Heart right ventricle (tissue), 16 donors: Measurements from ENCODE around the gene DOCK8. TPM values are rescaled to one million over a fixed set of nuclear protein-coding genes. Genes with fewer than 3 reads are reported as not detected.
A peak's percentile ranks its signal among the peaks of the same experiment; 100 is the strongest.
"Not testable (repeated sequence)": the region's sequence is repeated elsewhere in the genome, so short reads cannot be mapped to it uniquely, and the experiment has no call there.

Experiments
- ATAC-seq, 8 donors: fragments of 200-7000 bp; cut with Tn5 transposase; one replicate each; pipeline ENCODE4 v1.9.1; 2020; ENCODE audit warnings: mild to moderate bottlenecking in 8 of 8, moderate library complexity in 8 of 8, moderate number of reproducible peaks in 1 of 8
- DNase-seq, 2 donors: peaks; one replicate each; pipeline ENCODE4 v3.0.0-alpha.2; 2020
- H3K27ac ChIP-seq, 10 donors: fragments of 200-600 bp; sonication (generic) in 2 of 10; one replicate each; pipeline versions ENCODE4 v1.5.0 to v1.8.0; 2020 to 2022; ENCODE audit warnings: mild to moderate bottlenecking in 3 of 10
- H3K27me3 ChIP-seq, 7 donors: fragments of 200-600 bp; one replicate each; pipeline ENCODE4 v1.8.0; 2021 to 2022; ENCODE audit warnings: mild to moderate bottlenecking in 2 of 7
- H3K36me3 ChIP-seq, 9 donors: fragments of 200-600 bp; sonication (generic) in 1 of 9; one replicate each; pipeline versions ENCODE4 v1.5.0 to v1.8.0; 2020 to 2022; ENCODE audit warnings: mild to moderate bottlenecking in 2 of 9
- H3K4me1 ChIP-seq, 9 donors: fragments of 200-600 bp; sonication (generic) in 1 of 9; one replicate each; pipeline versions ENCODE4 v1.5.0 to v1.8.0; 2020 to 2022; ENCODE audit warnings: mild to moderate bottlenecking in 4 of 9
- H3K4me3 ChIP-seq, 10 donors: fragments of 200-600 bp; sonication (generic) in 2 of 10; one replicate each; pipeline versions ENCODE4 v1.5.0 to v1.8.0; 2020 to 2022; ENCODE audit warnings: mild to moderate bottlenecking in 7 of 10, moderate library complexity in 2 of 10
- H3K9me3 ChIP-seq, 11 donors: fragments of 200-600 bp in 10 of 11; sonication (generic) in 2 of 11; one replicate each; pipeline versions ENCODE4 v1.5.0 to v1.8.0; 2013 to 2022; ENCODE audit warnings: mild to moderate bottlenecking in 2 of 11, control low read depth in 1 of 11, moderate library complexity in 1 of 11
- WGBS, 2 donors: extraction: QIAGEN DNeasy Blood & Tissue Kit; methylation state at CpG; one replicate each; pipeline ENCODE4 v1.1.7; 2013; ENCODE audit warnings: inconsistent platforms in 1 of 2; 5-methylcytosine and 5-hydroxymethylcytosine counted together
- intact Hi-C, 10 donors: fragments of 100-400 bp; cut with DNase I; formaldehyde crosslinking; loops; one replicate each; pipeline versions ENCODE4 v1.11.1 to v1.14.2; 2022
- polyA plus RNA-seq, 2 donors: library from polyadenylated mRNA; stranded (reverse); fragments of 200-250 nt; gene quantifications; one replicate each; pipeline ENCODE4 v1.2.3, GENCODE V29; 2013
- total RNA-seq, 10 donors: library from RNA; stranded (reverse); fragmentation: NEBNext Ultra II Directional in 3 of 10; extraction: Animal tissue kit (Norgen Biotek cat#: 25700) in 3 of 10; gene quantifications; one replicate each; pipeline versions ENCODE4 v1.2.1 to v1.2.4, GENCODE V29; 2021 to 2023
- TF ChIP-seq, protein P1 (sequence below), 9 donors: fragments of 200-600 bp; sonication (generic) in 2 of 9; IDR thresholded peaks; one replicate each; pipeline versions ENCODE4 v1.5.0 to v1.8.0; 2021 to 2022; ENCODE audit warnings: antibody characterized with exemption in 9 of 9, mild to moderate bottlenecking in 5 of 9, moderate library complexity in 1 of 9
- donor health status: Arrhythmogenic right ventricular cardiomyopathy.
- donor health status: ischemic (EF 13 %, LVEDD 7.1; RV severe dilation, severe dysfunction).
- donor health status: healthy with polysubstance abuse.
- donor health status: DM: no; HTN: yes; CAD: no.
- donor health status: DM: no; HTN: no; CAD: no.
- donor health status: ischemic (EF 25% LVEDD 6.9; RV normal size, moderate dysfunction).
- donor health status: ischemic (EF 25% LVEDD 5.7; RV mildly dilated, moderate dysfunction).
- donor health status: healthy.
- donor health status: DM: yes; HTN: yes; CAD: no.
- donor health status: Ischemic cardiomyopathy.
- donor health status: ischemic (EF 35%, LVEDD 5.7; RV mildly dilated, moderate dysfunction).
- donor health status: nonischemic (EF 11% LVEDD 7.7; RV severe dilation, severe dysfunction).
- donor health status: DM: yes; HTN: yes; CAD: no.
- donor health status: PGD.
- donor health status: ischemic (EF 29% LVEDD 5.4; RV normal size, mild dysfunction).
- donor health status: nonischemic (EF 23%, LVEDD 6.1; RV moderate dilation, normal function).

Gene DOCK8
- total and polyA plus RNA-seq, 12 donors = 0.83 to 24.3 (median 2.7) TPM

GRCh38 chr9:209143-209758, 5.4 kb upstream of the DOCK8 start:
- ATAC-seq (peak in 4 of 8 donors; percentile 29 to 57 (median 38)), DNase-seq (no peak)
- H3K4me1 ChIP-seq = peaks cover 0 to 49% (median 0%) of the 10 kb centered on the region in 9 donors
- H3K27ac ChIP-seq = peak overlapping the region in 1 of 10 donors; percentile 96
- intact Hi-C loops = no loop called here
- H3K27me3 ChIP-seq = peaks cover 0 to 25% (median 5%) of the 10 kb centered on the region in 7 donors
- no peaks in the 10 kb centered on the region for H3K36me3 ChIP-seq
- TF ChIP-seq, protein P1, sequence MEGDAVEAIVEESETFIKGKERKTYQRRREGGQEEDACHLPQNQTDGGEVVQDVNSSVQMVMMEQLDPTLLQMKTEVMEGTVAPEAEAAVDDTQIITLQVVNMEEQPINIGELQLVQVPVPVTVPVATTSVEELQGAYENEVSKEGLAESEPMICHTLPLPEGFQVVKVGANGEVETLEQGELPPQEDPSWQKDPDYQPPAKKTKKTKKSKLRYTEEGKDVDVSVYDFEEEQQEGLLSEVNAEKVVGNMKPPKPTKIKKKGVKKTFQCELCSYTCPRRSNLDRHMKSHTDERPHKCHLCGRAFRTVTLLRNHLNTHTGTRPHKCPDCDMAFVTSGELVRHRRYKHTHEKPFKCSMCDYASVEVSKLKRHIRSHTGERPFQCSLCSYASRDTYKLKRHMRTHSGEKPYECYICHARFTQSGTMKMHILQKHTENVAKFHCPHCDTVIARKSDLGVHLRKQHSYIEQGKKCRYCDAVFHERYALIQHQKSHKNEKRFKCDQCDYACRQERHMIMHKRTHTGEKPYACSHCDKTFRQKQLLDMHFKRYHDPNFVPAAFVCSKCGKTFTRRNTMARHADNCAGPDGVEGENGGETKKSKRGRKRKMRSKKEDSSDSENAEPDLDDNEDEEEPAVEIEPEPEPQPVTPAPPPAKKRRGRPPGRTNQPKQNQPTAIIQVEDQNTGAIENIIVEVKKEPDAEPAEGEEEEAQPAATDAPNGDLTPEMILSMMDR (IDR thresholded peaks at IDR 0.05) = no peak
- no peaks in the 10 kb centered on the region for H3K9me3 ChIP-seq
- 78 to 79% methylated on average over 14 of the region's 14 CpGs for WGBS, 2 donors
- no peak overlapping the region for H3K4me3 ChIP-seq

GRCh38 chr9:211036-211435, 3.6 kb upstream of the DOCK8 start:
- Histone ChIP-seq H3K9me3 (no peaks in the 10 kb centered on the region), H3K27me3 (peaks cover 0 to 35% (median 21%) of the 10 kb centered on the region in 7 donors), H3K4me1 (peaks cover 0 to 55% (median 9%) of the 10 kb centered on the region in 9 donors), H3K4me3 (no peak overlapping the region), H3K27ac (peak overlapping the region in 5 of 10 donors; percentile 26 to 96 (median 48)), H3K36me3 (no peaks in the 10 kb centered on the region)
- TF ChIP-seq, protein P1 (IDR thresholded peaks at IDR 0.05) = no peak
- DNase-seq = no peak
- ATAC-seq = no peak
- 72 to 75% methylated on average over 7 of the region's 7 CpGs for WGBS, 2 donors
- intact Hi-C loops = no loop called here

- ATAC-seq = peak in 4 of 8 donors; percentile 15 to 43 (median 23)
- TF ChIP-seq, protein P1 (IDR thresholded peaks at IDR 0.05) = no peak
Observed at GRCh38 chr9:211557-211956, 3.1 kb upstream of the DOCK8 start.

GRCh38 chr9:212297-212696, 2.4 kb upstream of the DOCK8 start:
- Histone ChIP-seq H3K4me1 (peaks cover 0 to 65% (median 9%) of the 10 kb centered on the region in 9 donors), H3K4me3 (no peak overlapping the region), H3K36me3 (no peaks in the 10 kb centered on the region), H3K27me3 (peaks cover 4 to 44% (median 28%) of the 10 kb centered on the region in 7 donors), H3K27ac (peak overlapping the region in 3 of 10 donors; percentile 48 to 96 (median 56)), H3K9me3 (no peaks in the 10 kb centered on the region)
- DNase-seq = no peak
- intact Hi-C loops = no loop called here
- TF ChIP-seq, protein P1 (IDR thresholded peaks at IDR 0.05) = no peak
- no peak for ATAC-seq
- 79 to 81% methylated on average over 3 of the region's 3 CpGs for WGBS, 2 donors

More at GRCh38 chr9:211557-211956, 3.1 kb upstream of the DOCK8 start:
- intact Hi-C loops = no loop called here
- 36 to 52% methylated on average over 5 of the region's 5 CpGs for WGBS, 2 donors
- Histone ChIP-seq H3K4me3 (no peak overlapping the region), H3K4me1 (peaks cover 0 to 58% (median 9%) of the 10 kb centered on the region in 9 donors), H3K27me3 (peaks cover 2 to 36% (median 25%) of the 10 kb centered on the region in 7 donors), H3K27ac (peak overlapping the region in 6 of 10 donors; percentile 26 to 96 (median 42)), H3K36me3 (no peaks in the 10 kb centered on the region), H3K9me3 (no peaks in the 10 kb centered on the region)
- DNase-seq = no peak

DNA sequence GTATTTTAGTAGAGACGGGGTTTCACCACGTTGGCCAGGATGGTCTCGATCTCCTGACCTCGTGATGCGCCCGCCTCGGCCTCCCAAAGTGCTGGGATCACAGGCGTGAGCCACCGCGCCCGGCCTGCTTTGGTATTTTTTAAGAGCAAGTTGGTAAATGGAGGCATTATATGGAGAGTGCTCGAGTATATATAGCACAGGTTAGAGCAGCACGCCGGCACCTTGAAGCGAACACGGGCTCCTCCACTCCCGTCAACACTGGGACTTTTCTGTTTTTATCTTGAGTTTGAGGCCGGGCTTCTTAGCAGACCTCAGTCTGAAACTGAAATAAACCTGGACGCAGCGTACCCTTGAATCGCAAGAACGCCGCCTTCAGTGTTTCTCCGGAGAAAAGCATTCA, 764 bp upstream of the DOCK8 start:
- H3K4me3 ChIP-seq = peak overlapping the region in 7 of 10 donors; percentile 40 to 71 (median 61)
- peaks cover 0 to 71% (median 9%) of the 10 kb centered on the region in 9 donors for H3K4me1 ChIP-seq
- 71 to 76% methylated on average over 24 of the region's 24 CpGs for WGBS, 2 donors
- H3K27ac ChIP-seq = peak overlapping the region in 6 of 10 donors; percentile 71 to 96 (median 78)
- H3K36me3 ChIP-seq, DNase-seq, intact Hi-C loops, H3K9me3 ChIP-seq, ATAC-seq: not testable (repeated sequence)
- H3K27me3 ChIP-seq = peaks cover 4 to 57% (median 29%) of the 10 kb centered on the region in 7 donors
